GM12891 (cell line): ENCODE measurements around the gene PRPF18.

ENCODE experiments used
- POLR2A ChIP-seq: IDR thresholded peaks from 2 replicates; pipeline ENCODE4 v1.6.1; 2011; ENCODE audit warnings: low read depth, low read length, control low read depth
- POLR2AphosphoS5 ChIP-seq: IDR thresholded peaks from 2 replicates; pipeline ENCODE4 v1.6.1; 2011; ENCODE audit warnings: low read depth, low read length, control low read depth
- TAF1 ChIP-seq: IDR thresholded peaks from 2 replicates; pipeline ENCODE4 v1.6.1; 2011; ENCODE audit warnings: low read depth, low read length, control low read depth

GRCh38 chr10:13573960-13574359 lies 12.8 kb upstream of the PRPF18 start:
- TF ChIP-seq POLR2A (no peak), POLR2AphosphoS5 (no peak), TAF1 (no peak)
